Amygdala (tissue), 56 donors: ENCODE measurements around the gene ST7.
A peak's percentile ranks its signal among the peaks of the same experiment; 100 is the strongest.
"Not testable (repeated sequence)": the region's sequence is repeated elsewhere in the genome, so short reads cannot be mapped to it uniquely, and the experiment has no call there.

ENCODE experiments used
- DNase-seq, 56 donors: peaks; one replicate each; lab custom pipeline; 2025; lab: John Stamatoyannopoulos, UW

ST7 gene

DNA sequence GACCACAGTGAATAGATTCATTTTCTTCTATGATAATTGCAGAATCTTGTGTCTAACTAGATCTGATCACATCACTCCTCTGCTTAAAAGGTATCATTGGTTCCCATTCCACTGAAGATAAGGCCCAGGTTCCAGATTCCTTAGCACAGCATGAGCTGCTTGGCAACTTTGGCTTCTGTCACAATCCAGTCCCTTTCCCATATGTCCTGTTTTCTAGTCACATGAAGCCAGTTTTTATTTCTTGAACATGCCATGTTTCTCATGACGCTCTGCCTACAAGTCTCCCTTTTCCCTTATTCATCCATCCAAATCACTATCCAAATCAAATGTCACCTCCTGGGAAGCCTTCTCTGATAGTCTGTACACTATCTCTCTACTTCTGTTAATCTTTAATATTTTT is 167.0 kb downstream of the ST7 start:
- not testable (repeated sequence) for DNase-seq

GRCh38 chr7:117122036-117122435 is 168.7 kb downstream of the ST7 start:
- DNase-seq: not testable (repeated sequence)

GRCh38 chr7:117122536-117122935 is 169.2 kb downstream of the ST7 start:
- DNase-seq: no peak

GRCh38 chr7:117123311-117123926 is 170.1 kb downstream of the ST7 start:
- peak in 1 of 56 donors; percentile 13 for DNase-seq

- DNase-seq: peak in 3 of 56 donors; percentile 10 to 56 (median 33)
Observed at GRCh38 chr7:117124591-117125220, 171.4 kb downstream of the ST7 start.

- no peak for DNase-seq
Observed at GRCh38 chr7:117126676-117127075, 173.4 kb downstream of the ST7 start.

- peak in 11 of 56 donors; percentile 6 to 79 (median 17) for DNase-seq
Observed at GRCh38 chr7:117127585-117128168, 174.4 kb downstream of the ST7 start.

DNA sequence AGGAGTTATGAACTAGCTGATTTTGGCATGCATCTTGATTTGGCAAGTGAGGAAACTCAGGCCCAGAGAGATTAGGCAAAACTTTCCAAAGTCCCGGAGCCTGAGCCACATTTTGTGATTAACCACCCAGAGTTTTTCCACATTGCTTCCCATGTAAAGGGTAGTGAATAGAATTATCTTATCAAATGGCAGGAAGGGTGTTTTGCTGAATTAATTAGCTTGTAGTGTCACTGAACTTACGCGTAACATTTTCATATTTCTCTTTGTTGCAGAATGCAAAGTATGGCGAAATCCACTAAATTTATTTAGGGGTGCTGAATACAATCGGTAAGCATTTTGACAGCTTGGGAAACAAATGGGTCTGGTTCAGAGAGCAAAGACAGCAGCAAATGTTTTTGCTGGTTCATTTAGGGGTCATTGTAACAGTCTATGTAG is 176.2 kb downstream of the ST7 start:
- DNase-seq: no peak

DNA sequence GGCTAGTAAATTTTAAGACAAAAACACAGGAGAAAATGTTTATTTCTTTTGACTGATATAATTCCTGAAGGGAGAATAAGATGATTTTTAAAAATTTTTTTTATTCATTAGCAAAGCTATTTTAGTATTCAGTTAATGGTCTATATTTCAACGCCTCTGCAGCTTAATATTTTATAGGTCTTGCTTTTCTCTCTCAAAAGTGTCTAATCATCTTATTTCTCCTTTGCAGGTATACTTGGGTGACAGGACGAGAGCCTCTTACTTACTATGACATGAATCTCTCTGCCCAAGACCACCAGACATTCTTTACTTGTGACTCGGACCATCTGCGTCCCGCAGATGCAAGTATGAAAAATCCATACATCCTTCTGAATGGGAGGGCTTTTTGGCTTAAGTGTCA is 177.0 kb downstream of the ST7 start:
- DNase-seq: no peak

- no peak for DNase-seq
Observed at GRCh38 chr7:117132321-117133120, 179.2 kb downstream of the ST7 start.

DNA sequence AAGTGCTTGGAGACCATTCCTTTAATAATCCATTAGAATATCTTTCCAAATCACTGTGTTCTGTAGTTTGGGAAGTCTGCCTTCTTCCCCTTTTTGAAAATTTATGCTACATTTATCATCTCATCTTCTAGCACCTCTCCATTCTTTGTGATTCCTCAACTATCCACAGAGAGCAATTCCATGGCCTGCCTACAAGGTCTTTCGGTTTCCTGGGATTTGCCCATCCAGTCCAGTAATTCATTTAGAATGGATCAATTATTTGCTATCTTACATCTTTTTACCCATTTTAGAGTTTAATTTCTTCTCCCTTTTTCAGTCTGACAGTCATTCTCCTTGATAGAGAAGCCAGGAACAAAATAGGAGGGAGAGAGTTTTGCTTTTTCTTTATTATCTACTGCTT is 179.8 kb downstream of the ST7 start:
- DNase-seq: no peak

GRCh38 chr7:117134411-117134810 is 181.1 kb downstream of the ST7 start:
- no peak for DNase-seq

DNA sequence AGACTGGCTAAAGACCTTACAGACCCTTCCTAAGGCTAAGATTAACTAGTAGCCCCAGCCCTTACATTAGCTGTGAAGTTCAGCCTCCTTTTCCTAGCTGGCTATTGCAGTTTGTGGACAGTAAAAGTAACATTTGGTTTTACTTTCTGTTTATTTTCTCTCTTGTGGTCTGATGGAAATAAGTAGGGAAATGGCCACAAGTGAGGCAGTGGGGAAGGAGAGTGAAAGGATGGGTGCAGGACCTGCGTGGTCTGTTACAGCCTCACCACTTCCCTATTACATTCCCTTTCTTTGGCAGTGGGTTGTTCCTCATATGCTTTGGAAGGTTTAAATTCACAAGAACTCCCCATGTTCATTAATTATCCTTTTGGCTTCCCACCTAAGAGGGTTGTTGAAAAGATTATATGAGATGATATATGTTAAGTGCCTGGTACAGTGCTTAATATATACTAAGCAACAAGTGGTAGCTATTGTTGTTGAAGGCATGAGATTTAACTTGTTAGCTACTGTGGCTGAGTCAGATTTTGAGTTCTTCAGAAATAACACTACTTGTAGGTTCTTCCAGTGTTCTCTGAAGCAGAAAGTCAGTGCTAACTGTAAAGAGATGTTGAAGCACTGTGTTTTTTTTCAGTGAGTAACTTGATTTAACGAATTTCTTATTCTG is 181.7 kb downstream of the ST7 start:
- no peak for DNase-seq

- no peak for DNase-seq
Observed at GRCh38 chr7:117135553-117135891, 182.2 kb downstream of the ST7 start.

DNA sequence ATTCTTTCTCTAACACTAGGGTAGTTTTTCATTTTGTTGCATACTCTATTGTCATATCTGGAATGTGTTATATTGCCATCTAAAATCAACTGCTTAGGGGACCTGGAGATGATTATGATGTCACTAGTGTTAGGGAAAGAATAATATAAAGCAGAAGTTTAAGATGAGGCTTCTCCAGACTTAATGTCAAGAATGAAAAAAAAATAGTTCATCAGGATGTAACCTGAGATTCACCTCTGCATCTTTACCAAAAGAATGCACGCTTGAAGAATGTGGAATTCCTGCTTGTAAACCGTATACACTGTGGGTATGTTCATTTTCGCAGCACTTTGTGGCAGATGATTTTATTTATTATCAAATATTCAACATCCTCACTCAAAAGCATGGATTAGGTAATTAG is 184.6 kb downstream of the ST7 start:
- DNase-seq: no peak

DNA sequence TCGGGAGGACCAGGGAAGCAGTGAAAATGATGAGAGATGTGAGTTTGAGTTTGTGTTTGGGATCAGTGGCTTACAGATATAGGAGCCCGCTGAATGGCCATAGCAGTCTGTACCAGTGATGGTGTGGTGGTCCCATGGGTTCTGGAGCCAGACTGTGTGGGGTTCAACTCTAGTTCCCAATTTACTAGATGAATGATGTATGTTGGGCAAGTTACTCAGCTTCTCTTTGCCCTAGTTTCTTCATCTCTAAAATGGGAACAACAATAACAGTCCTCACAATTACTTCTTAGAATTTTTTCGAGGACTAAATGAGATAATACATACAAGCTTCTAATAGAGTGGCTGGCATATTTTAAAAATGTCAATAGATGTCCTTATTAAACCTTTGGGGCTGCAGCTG is 185.2 kb downstream of the ST7 start:
- no peak for DNase-seq

- DNase-seq: no peak
Observed at GRCh38 chr7:117138981-117139380, 185.7 kb downstream of the ST7 start.

DNA sequence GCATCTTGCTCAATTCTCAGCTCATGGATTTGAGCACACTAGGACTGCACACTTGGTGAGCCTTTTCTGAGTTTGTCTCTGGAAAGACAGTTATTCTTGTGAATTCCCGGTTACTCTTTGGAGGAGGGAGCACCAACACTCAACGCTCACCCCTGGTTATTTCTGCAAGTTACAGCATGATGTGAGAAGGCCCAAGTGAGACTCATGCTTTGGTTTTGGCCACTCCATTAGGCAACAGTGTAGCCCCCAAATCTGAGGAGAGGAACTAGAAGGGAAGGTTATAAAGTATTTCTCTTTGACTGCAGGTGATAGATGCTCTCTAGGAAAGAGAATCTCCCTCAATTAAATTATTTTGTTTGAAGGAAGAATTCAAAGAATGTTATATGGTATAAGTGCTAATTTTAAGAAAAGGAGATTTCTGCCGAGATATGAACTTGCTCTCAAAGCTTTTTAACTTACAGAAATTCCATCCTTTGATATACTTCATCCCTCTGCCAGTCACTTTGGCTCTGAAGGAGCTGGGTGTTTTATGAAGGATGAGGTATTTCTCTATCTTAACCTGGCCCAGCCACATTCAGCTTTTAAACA is 186.2 kb downstream of the ST7 start:
- DNase-seq: no peak

DNA sequence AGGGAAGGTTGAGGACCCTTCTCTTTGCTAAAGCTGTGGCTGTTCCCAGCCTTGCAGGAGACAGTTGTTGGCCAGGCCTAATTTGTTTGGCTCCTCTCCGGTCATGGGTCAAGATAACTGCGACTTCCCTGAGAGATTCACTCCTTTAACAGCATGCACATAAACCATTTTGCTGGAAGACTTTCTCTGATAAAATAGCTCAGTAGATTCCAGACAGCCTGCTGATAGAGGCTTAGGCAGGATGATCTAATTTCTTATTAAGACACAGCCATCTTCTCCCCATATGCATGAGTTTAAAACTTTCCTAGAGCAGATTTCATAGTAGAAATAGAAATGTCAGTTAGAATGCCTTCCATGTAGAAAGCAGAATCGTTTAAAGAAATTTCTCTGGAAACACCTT is 187.6 kb downstream of the ST7 start:
- no peak for DNase-seq

GRCh38 chr7:117143066-117143465 is 189.8 kb downstream of the ST7 start:
- DNase-seq: no peak

DNA sequence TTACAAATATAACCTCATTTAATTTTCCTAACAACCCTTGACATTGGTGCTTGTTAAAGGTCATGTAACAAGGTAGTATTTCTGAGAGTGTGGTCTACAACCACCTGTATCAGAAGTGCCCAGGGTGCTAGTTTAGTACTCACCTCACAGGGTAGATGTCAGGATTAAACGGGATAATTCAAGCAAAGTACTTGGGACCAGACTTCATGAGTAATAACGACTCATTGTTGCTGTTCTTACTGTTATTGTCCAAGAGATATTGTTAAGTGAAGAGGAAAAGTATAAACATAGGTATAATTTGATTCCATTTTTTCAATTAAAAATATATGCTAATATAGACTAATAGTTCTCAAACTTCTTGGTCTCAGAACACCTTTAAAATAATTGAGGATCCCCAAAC is 190.3 kb downstream of the ST7 start:
- no peak for DNase-seq
